ENCODE data around the gene NDUFAF3. TPM values are rescaled to one million over a fixed set of nuclear protein-coding genes. Genes with fewer than 3 reads are reported as not detected.
A peak's percentile ranks its signal among the peaks of the same experiment; 100 is the strongest.

Gene NDUFAF3
- total RNA-seq, 1 experiment from 2014 or later: 90.8 TPM

DNA sequence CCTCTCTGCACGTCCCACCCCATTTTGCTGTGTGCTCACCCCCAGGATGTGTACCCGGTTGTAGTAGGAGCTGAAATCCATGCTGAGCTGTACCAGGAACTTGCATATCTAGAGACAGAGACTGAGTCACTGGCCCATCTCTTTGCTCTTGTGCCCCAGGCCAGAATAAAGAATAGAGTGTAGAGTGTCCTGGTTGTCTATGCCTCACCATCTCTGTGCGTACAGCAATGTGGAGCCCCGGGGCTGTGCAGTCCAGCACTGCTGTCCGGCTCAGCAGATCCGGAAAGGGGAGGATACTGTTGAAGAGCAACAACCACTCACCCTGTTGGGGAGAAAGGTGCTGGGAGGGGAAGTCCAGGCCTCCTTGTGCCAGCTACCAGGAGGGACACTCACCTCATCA is 6.2 kb upstream of the NDUFAF3 start:
- in situ Hi-C loops (cut with HindIII; ENCODE audit: low sequenced_read_pairs): no loop called here
- DNase-seq (ENCODE audit: low spot score): no peak

GRCh38 chr3:49016414-49017228 is 5.3 kb upstream of the NDUFAF3 start:
- no peak for DNase-seq (ENCODE audit: low spot score)
- in situ Hi-C loops (cut with HindIII; ENCODE audit: low sequenced_read_pairs): no loop called here

DNA sequence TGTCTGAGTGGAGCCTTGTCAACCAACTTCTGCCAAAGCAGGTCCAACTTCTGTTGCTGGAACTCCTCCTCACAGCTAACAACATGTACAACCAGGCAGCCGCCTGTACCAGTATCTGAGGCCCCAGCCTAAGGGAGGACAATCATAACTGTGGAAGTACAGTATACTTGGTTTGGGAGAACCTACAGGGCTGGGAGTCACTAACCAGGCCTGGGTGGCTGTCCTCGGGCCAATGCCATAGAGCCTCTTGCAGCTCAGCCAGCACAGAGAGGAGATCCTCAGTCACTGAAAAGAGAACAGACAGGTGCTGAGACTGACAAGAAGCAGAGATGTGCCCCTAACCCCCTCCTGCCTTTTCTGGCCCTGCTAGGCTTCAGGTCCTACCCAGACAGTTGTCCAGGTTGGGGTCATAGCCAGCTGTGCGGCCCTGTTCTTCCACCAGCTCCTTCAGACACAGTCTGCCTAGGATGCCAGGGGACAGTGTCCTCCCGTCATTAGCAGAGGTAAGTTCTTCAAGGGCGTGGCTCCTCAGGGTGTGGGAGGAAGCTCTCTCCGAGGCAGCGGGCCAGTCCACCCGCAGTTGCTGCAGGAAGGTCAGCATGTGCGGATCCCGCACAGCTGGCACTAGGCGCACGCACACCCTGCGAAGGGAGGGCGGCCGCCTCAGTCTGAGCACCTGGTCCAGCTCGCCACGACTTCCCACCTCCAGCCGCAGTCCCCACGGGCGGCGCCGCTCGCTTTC is 4.5 kb upstream of the NDUFAF3 start:
- in situ Hi-C loops (cut with HindIII; ENCODE audit: low sequenced_read_pairs): no loop called here
- no peak for DNase-seq (ENCODE audit: low spot score)

DNA sequence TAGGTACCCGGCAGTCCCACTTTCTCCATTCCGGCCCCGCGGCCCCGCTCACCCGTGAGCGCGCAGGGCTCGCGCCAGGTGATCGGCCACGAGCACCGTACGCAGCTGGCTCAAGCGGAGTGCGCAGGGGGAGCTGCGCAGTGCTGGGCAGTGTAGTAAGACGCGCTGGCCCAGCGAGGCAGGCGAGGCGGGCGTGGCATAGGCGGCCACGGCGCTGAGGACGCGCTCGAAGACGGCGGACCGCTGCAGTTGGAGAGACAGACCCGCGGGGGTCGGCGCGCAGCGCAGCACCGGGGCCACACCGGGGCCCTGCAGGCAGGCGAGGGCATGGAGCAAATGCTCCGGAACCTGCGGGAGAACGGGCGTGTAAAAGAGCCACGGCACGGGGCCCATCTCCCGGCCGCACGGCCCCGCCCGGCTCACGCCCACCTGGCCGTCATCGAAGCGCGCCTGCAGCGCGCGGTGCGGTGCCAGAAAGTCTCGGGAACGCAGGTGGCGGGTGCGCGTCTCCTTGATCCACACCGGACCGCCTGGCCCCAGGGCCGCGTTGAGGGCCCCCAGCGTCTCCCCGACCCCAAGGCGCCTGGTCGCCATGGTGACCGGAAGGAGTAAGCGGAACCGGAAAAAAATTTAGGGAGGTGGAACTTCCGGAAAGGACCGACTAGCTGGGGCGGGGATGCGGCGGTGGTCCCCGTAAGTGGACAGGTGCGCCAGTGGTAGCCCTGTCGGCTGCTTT is 3.8 kb upstream of the NDUFAF3 start, which contains the start of gene DALRD3:
Gene DALRD3, minus strand, starts transcription at position 610 of the 736 bp plus-strand sequence. Its CDS starts 16 bp downstream, at position 594.
- DNase-seq (ENCODE audit: low spot score): peak; percentile 84

GRCh38 chr3:49018707-49019006 is 3.3 kb upstream of the NDUFAF3 start:
- in situ Hi-C loops (cut with HindIII; ENCODE audit: low sequenced_read_pairs): no loop called here
- no peak for DNase-seq (ENCODE audit: low spot score)

More for the DNA sequence above, 3.8 kb upstream of the NDUFAF3 start, which contains the start of gene DALRD3:
- in situ Hi-C loops (cut with HindIII; ENCODE audit: low sequenced_read_pairs): no loop called here

- no peak for DNase-seq (ENCODE audit: low spot score)
- in situ Hi-C loops (cut with HindIII; ENCODE audit: low sequenced_read_pairs): no loop called here
Measured at GRCh38 chr3:49019941-49020329, 2.0 kb upstream of the NDUFAF3 start.

- in situ Hi-C loops (cut with HindIII; ENCODE audit: low sequenced_read_pairs): no loop called here
- DNase-seq (ENCODE audit: low spot score): no peak
Measured at GRCh38 chr3:49020330-49021212, 1.4 kb upstream of the NDUFAF3 start.

DNA sequence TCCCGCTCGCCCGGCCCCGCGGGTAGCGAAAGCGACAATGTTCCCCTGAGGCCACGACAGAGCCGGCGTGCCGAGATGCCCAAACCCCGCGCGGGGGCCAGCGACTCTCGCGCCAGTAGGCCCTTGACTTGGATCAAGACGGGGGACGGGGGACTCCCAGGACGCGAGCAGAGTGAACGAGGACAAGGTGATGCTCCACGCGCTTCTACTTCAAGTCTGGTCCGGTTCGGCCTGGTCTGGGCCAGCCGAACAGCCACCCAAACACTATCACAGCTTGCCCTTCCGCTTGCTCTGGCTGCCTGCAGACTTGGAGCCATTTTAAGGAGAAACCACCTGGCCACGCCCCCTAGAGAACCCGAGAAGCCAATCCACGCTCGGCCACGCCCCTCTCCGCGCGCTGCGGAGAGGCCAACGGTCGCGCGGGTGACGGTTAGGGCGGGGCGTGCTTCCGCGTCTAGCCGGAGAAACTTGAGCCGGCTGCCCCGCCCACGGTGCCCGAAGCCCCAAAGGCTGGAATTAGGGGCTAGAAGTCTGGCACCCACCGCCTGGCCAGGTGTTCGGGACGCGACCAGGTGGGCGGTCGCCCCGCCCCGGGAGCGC is 608 bp upstream of the NDUFAF3 start:
- peak; percentile 97 for DNase-seq (ENCODE audit: low spot score)
- in situ Hi-C loops (cut with HindIII; ENCODE audit: low sequenced_read_pairs): no loop called here

- DNase-seq (ENCODE audit: low spot score): no peak
- in situ Hi-C loops (cut with HindIII; ENCODE audit: low sequenced_read_pairs): no loop called here
Measured at GRCh38 chr3:49022688-49023171, 809 bp downstream of the NDUFAF3 start.

DNA sequence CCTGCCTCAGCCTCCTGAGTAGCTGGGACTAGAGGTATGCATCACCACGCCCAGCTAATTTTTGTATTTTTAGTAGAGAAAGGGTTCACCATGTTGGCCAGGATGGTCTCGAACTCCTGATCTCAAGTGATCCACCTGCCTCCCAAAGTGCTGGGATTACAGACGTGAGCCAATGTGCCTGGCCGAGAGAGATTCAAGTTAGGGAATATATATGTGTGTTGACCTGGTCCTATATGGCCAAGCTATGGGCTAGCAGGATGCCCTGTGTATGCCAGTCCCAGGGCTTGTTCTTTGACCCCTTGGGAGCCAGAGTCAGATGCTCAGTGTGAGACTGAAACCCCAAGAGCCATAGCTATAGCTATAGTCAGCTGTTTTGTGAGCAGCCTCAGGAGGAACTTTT is 1.9 kb downstream of the NDUFAF3 start:
- in situ Hi-C loops (cut with HindIII; ENCODE audit: low sequenced_read_pairs): no loop called here
- no peak for DNase-seq (ENCODE audit: low spot score)

- DNase-seq (ENCODE audit: low spot score): no peak
- in situ Hi-C loops (cut with HindIII; ENCODE audit: low sequenced_read_pairs): no loop called here
Measured at GRCh38 chr3:49024449-49024848, 2.5 kb downstream of the NDUFAF3 start.

DNA sequence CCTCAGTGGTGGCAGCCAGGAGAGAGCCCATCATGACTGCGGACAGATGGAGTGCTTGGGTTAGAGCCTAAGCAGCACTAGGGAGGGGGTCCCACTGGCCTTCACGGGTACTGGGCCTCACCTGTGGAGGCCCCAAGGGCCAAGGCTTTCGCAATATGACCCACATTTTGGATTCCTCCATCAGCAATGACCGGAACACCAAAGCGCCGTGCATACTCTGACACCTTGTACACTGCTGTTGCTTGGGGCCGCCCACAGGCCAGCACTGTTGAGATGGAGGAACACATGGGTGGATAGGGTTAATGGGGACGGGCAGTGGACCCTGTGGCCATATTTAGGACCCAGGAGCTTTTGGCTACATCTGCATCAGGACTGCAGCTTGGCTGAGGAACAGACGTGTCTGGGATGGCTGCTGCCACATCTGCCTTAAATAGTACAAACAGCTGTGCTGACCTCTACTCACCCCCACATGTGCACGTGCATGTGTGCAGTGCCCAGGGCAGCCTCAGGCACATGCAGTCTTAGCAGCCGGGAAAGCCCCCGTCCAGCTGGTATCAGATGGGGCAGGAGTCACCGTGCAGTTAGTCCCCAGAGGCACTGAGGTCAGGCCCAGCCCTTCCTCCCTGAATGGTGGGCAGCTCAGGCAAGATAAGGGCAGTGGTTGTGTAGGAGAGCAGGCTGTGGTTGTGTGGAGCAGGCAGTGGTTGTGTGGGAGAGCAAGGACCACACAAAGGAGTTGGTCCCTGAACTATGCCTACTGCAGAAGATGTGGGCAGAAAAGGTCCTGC is 3.3 kb downstream of the NDUFAF3 start:
- in situ Hi-C loops (cut with HindIII; ENCODE audit: low sequenced_read_pairs): no loop called here
- DNase-seq (ENCODE audit: low spot score): no peak

DNA sequence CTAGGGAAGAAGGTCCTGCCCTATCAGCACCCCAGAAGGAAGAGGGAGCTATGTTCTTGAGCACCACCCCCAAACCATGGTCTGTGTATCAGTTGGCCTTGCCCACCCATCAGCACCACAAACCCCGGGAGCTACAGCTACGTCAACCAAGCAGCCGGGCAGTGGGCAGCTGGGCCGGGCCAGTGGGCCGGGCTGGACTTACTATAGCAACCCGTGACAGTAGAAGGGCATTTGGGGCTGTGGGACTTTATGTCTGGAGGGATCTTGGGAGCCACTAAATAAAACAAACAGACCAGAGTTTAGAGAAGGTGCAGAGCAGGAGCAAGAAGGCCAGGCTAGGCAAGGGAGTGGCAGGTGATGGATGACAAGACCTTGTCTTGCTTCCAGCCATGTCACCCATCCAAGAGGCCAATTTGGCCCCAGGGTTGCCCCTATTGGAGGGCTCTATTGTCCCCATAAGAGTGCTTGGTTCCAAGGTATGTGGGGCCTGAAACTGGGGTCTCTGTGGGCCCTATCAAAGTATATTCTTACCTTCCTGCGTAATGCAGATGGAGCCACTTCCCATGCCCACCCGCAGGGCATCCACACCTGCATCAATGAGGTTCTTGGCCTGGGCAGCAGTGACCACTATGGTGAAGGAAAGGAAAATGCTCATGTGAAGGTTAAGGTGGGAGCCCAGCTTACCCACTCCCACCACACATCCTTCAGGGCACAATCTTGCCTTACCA is 4.0 kb downstream of the NDUFAF3 start:
- DNase-seq (ENCODE audit: low spot score): no peak
- in situ Hi-C loops (cut with HindIII; ENCODE audit: low sequenced_read_pairs): no loop called here

DNA sequence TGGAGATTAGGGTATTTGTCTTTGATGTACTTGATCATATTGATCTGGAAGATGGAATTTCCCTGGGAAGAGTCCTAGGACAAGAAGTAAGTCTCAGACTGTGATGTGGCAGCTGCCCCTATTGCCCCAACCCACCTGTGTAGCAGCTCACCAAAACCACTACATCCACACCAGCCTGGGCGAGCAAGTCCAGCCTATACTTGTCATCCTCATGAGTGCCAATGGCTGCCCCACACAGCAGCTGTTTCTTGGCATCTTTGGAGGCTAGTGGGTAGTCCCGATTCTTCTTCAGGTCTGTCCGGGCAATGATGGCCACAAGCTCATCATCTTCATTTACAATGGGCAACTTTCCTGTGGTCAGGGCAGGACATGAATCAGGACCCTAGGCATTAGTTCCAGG is 4.6 kb downstream of the NDUFAF3 start:
- DNase-seq (ENCODE audit: low spot score): no peak
- in situ Hi-C loops (cut with HindIII; ENCODE audit: low sequenced_read_pairs): no loop called here

GRCh38 chr3:49027634-49028033 is 5.7 kb downstream of the NDUFAF3 start:
- in situ Hi-C loops (cut with HindIII; ENCODE audit: low sequenced_read_pairs): no loop called here
- no peak for DNase-seq (ENCODE audit: low spot score)

GRCh38 chr3:49028298-49028672 is 6.4 kb downstream of the NDUFAF3 start:
- no peak for DNase-seq (ENCODE audit: low spot score)
- in situ Hi-C loops (cut with HindIII; ENCODE audit: low sequenced_read_pairs): no loop called here

Data from G401 (cell line).